Fibroblast of villous mesenchyme (primary cell): ENCODE data around the gene SPRTN. TPM values are rescaled to one million over a fixed set of nuclear protein-coding genes. Genes with fewer than 3 reads are reported as not detected.

ENCODE experiments used
- DNase-seq: peaks from one replicate; pipeline ENCODE4 v3.0.0-alpha.2; 2010; ENCODE audit warnings: low read depth
- H3K4me3 ChIP-seq: 2 replicates; pipeline ENCODE4 v1.5.1; 2011; ENCODE audit warnings: low read depth, mild to moderate bottlenecking, low read length
- total RNA-seq: library from RNA; depleted of rRNA; stranded (reverse); fragments of >200 nt; gene quantifications from 2 replicates; pipeline ENCODE4 v1.2.3, GENCODE V29; 2012
- TF ChIP-seq, protein P1 (sequence below): IDR thresholded peaks from 2 replicates; pipeline ENCODE4 v1.5.1; 2012; ENCODE audit warnings: low read depth, mild to moderate bottlenecking, low read length; ENCODE audit not compliant: insufficient read depth

SPRTN gene
- total RNA-seq, 1 donor = 23.7 TPM

DNA sequence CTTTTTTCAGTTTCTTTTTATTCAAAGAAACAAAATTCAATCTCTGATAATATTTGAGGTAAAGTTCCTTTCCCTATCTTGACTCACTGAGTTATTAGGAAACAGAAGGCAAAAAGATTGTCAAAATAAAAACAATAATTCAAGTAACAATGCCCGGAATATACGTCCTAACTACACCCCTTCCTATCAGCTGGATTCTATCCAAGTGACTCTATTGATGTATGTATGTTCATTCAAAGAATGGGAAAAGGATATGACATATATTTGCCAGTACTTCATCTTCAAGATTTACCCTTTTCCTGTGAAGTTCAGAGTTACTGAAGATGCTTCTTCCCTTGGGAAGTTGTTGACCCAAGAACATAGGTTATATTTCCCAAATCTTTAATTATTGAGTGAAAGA is 13.7 kb downstream of the SPRTN start:
- DNase-seq = no peak
- H3K4me3 ChIP-seq = no peak overlapping the region
- TF ChIP-seq, protein P1, sequence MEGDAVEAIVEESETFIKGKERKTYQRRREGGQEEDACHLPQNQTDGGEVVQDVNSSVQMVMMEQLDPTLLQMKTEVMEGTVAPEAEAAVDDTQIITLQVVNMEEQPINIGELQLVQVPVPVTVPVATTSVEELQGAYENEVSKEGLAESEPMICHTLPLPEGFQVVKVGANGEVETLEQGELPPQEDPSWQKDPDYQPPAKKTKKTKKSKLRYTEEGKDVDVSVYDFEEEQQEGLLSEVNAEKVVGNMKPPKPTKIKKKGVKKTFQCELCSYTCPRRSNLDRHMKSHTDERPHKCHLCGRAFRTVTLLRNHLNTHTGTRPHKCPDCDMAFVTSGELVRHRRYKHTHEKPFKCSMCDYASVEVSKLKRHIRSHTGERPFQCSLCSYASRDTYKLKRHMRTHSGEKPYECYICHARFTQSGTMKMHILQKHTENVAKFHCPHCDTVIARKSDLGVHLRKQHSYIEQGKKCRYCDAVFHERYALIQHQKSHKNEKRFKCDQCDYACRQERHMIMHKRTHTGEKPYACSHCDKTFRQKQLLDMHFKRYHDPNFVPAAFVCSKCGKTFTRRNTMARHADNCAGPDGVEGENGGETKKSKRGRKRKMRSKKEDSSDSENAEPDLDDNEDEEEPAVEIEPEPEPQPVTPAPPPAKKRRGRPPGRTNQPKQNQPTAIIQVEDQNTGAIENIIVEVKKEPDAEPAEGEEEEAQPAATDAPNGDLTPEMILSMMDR = no peak

- no peak overlapping the region for H3K4me3 ChIP-seq
- TF ChIP-seq, protein P1 = no peak
- no peak for DNase-seq
Measured at GRCh38 chr1:231353086-231353485, 15.0 kb downstream of the SPRTN start.

- no peak overlapping the region for H3K4me3 ChIP-seq
- DNase-seq = peak; percentile 62
- TF ChIP-seq, protein P1 = no peak
Measured at GRCh38 chr1:231354330-231355020, 16.4 kb downstream of the SPRTN start.

GRCh38 chr1:231355171-231355570 is 17.1 kb downstream of the SPRTN start:
- H3K4me3 ChIP-seq = no peak overlapping the region
- TF ChIP-seq, protein P1 = no peak
- no peak for DNase-seq

- no peak overlapping the region for H3K4me3 ChIP-seq
- no peak for DNase-seq
- TF ChIP-seq, protein P1 = no peak
Measured at GRCh38 chr1:231357187-231357772, 19.2 kb downstream of the SPRTN start.

GRCh38 chr1:231357831-231358354 is 19.8 kb downstream of the SPRTN start:
- H3K4me3 ChIP-seq = no peak overlapping the region
- TF ChIP-seq, protein P1 = peak; percentile 79
- peak; percentile 79 for DNase-seq
